Lower leg skin (tissue), 3 donors: ENCODE data around the gene HEPH.

Experiments
- CTCF ChIP-seq, 3 donors: fragments of 450-650 bp; IDR thresholded peaks; one replicate each; pipeline ENCODE4 v1.5.1; 2016; ENCODE audit warnings: antibody characterized with exemption in 3 of 3, mild to moderate bottlenecking in 3 of 3, moderate library complexity in 2 of 3
- POLR2A ChIP-seq, 2 donors: fragments of 450-650 bp; IDR thresholded peaks; one replicate each; pipeline ENCODE4 v1.6.1; 2016 to 2017; ENCODE audit warnings: antibody characterized with exemption in 2 of 2, mild to moderate bottlenecking in 1 of 2, moderate library complexity in 1 of 2

GRCh38 chrX:66142351-66142750 lies 21.7 kb upstream of the HEPH start:
- no peak for TF ChIP-seq CTCF (IDR thresholded peaks at IDR 0.05)
- TF ChIP-seq POLR2A (IDR thresholded peaks at IDR 0.05) = no peak
